ENCODE measurements around the gene CEP43.

- TF ChIP-seq CTCF (IDR thresholded peaks at IDR 0.05): no peak
- TF ChIP-seq EP300 (IDR thresholded peaks at IDR 0.05): no peak
- TF ChIP-seq POLR2A (IDR thresholded peaks at IDR 0.05): no peak
Observed at GRCh38 chr6:166970776-166971175, 28.4 kb upstream of the CEP43 start.
